ENCODE results near the gene HOXB6. TPM values are rescaled to one million over a fixed set of nuclear protein-coding genes. Genes with fewer than 3 reads are reported as not detected.
A peak's percentile ranks its signal among the peaks of the same experiment; 100 is the strongest.

The HOXB6 gene
- total and polyA plus RNA-seq, 7 experiments from 2014 or later, result 0.34 TPM; not detected in 6

DNA sequence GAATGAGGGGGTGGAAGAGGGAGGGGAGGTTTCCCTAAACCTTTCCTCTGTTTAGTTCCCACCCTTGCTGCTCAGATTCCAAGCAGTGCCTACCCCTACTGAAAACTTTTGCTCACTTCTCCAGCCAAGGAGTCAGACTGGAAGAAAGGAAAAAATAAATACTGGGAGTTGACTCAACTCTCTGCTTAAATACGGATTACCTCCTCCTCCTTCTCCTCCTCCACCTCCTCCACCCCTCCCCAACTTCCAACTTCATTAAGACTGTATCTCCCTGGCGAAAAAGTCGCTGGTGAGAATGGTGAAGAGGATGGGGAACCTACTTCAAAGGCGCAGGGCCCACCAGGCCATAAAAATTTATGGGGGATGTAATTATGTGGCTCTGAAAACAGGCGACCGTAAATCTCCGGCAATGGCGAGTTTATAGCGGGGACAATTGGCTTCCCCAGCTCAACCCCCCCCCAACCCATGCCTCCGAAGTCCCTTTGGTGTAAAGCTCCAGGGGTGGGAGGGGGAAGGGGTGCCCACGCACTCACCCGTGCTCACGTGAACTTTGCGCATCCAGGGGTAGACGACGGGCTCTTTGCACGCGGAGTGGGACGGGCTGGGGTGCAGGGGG, 27.3 kb downstream of the HOXB6 start:
- Mint-ChIP-seq H3K9me3 (peaks cover 0 to 4% (median 0%) of the 10 kb centered on the region in 11 donors), H3K4me1 (peaks cover 12 to 56% (median 47%) of the 10 kb centered on the region in 7 donors), H3K27me3 (peaks cover 38 to 64% (median 43%) of the 10 kb centered on the region in 5 donors), H3K4me3 (peak overlapping the region; percentile 80 to 93 (median 86)), H3K36me3 (peaks cover 0 to 13% (median 0%) of the 10 kb centered on the region in 5 donors), H3K27ac (peak overlapping the region in 4 of 9 donors; percentile 21 to 73 (median 36))
- ATAC-seq (peak; percentile 37), DNase-seq (no peak)
- ChIA-PET CTCF (no interaction called here), POLR2A (interaction anchor here (2.1 kb wide), 1 partner anchor 16 kb away, joined by 6 read pairs; the partner anchor contains the start of gene HOXB5)
- Histone ChIP-seq H3K36me3 (ENCODE audit: control insufficient read depth in 2 of 3, insufficient read depth in 3 of 3, low read length in 3 of 3) (no peaks in the 10 kb centered on the region), H3K4me3 (ENCODE audit: low read length) (peak overlapping the region; percentile 46), H3K27me3 (ENCODE audit: control insufficient read depth in 2 of 2, insufficient read depth in 2 of 2, low read length in 2 of 2) (peaks cover 6 to 36% of the 10 kb centered on the region in 2 donors), H3K27ac (ENCODE audit: low read depth, low read length) (no peak overlapping the region), H3K9me3 (ENCODE audit: control insufficient read depth in 2 of 3, low read length in 3 of 3) (no peaks in the 10 kb centered on the region), H3K4me1 (ENCODE audit: control insufficient read depth in 2 of 2, insufficient read depth in 2 of 2, low read length in 2 of 2) (peaks cover 15 to 24% of the 10 kb centered on the region in 2 donors)
- intact Hi-C loops (cut with micrococcal nuclease), result loop anchor here in 1 of 2 donors (5.0 kb wide), 1 partner anchor 65 kb away; no protein-coding TSS in a partner anchor

- POLR2A ChIA-PET, result interaction anchor here (0.7 kb wide), 1 partner anchor 22 kb away, joined by 3 read pairs; no protein-coding TSS in a partner anchor
- no peak for DNase-seq
- Mint-ChIP-seq H3K9me3 (peaks cover 0 to 4% (median 0%) of the 10 kb centered on the region in 11 donors), H3K27me3 (peaks cover 32 to 59% (median 38%) of the 10 kb centered on the region in 5 donors), H3K27ac (peak overlapping the region in 2 of 9 donors; percentile 68 to 84), H3K4me1 (peaks cover 12 to 54% (median 42%) of the 10 kb centered on the region in 7 donors), H3K36me3 (peaks cover 0 to 15% (median 0%) of the 10 kb centered on the region in 5 donors), H3K4me3 (peak overlapping the region; percentile 80 to 93 (median 86))
- intact Hi-C loops (cut with micrococcal nuclease), result loop anchor here in 1 of 2 donors (5.0 kb wide), 1 partner anchor 64 kb away; no protein-coding TSS in a partner anchor
- no peak overlapping the region for H3K27ac ChIP-seq (ENCODE audit: low read depth, low read length)
- no peak for ATAC-seq
- H3K36me3 ChIP-seq (ENCODE audit: control insufficient read depth in 2 of 3, insufficient read depth in 3 of 3, low read length in 3 of 3), result no peaks in the 10 kb centered on the region
- H3K27me3 ChIP-seq (ENCODE audit: control insufficient read depth in 2 of 2, insufficient read depth in 2 of 2, low read length in 2 of 2), result peaks cover 6 to 31% of the 10 kb centered on the region in 2 donors
- H3K9me3 ChIP-seq (ENCODE audit: control insufficient read depth in 2 of 3, low read length in 3 of 3), result no peaks in the 10 kb centered on the region
- CTCF ChIA-PET, result no interaction called here
- H3K4me3 ChIP-seq (ENCODE audit: low read length), result no peak overlapping the region
- H3K4me1 ChIP-seq (ENCODE audit: control insufficient read depth in 2 of 2, insufficient read depth in 2 of 2, low read length in 2 of 2), result peaks cover 15 to 16% of the 10 kb centered on the region in 2 donors
These were observed 28.1 kb downstream of the HOXB6 start for GRCh38 chr17:48576479-48577309.

DNA sequence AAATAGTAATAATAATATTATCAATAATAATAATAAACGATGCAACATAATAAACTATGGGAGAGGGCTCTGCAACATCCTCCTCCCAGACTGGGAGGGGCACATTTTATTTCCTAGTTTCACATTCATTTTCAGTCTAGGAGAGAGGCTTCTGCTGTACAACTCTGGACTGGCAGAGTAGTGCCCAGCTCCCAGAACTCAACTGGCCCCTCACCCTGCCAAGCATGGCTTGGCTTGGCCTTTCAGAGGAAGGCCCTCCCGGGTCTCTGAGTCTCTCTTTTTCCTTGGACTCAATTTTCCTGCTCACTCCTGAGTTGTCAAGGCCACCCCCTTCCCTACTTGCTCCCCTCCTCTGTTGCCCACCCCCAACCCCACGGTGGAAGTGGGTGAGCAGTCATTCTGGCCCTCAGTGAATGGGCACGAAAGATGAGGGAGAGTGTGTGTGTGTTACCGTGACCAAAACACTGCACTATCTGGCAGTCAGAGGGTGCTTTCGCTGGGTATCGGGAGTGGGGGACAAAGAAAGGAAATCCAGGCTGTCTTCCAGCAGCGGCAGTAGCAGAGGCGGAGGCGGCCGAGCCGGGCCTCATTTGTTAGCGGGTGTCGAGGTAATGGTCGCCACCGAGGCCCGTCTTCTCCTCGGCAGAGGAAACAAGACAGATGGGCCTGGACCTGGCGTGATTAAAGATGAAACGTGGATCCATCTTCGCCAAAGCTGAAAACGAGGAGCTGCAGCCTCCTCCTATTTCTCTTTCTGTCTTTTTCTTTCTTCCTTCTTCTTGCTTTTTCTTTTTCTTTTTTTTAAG, 28.9 kb downstream of the HOXB6 start:
- H3K36me3 Mint-ChIP-seq, result peaks cover 0 to 19% (median 0%) of the 10 kb centered on the region in 5 donors
- ChIA-PET CTCF (no interaction called here), POLR2A (interaction anchor here (0.7 kb wide), 1 partner anchor 21 kb away, joined by 3 read pairs; no protein-coding TSS in a partner anchor)
- peaks cover 24 to 51% (median 33%) of the 10 kb centered on the region in 5 donors for H3K27me3 Mint-ChIP-seq
- H3K9me3 ChIP-seq (ENCODE audit: control insufficient read depth in 2 of 3, low read length in 3 of 3), result no peaks in the 10 kb centered on the region
- no peak overlapping the region for H3K4me3 ChIP-seq (ENCODE audit: low read length)
- H3K4me1 Mint-ChIP-seq, result peaks cover 12 to 48% (median 34%) of the 10 kb centered on the region in 7 donors
- peak overlapping the region in 7 of 10 donors; percentile 14 to 73 (median 41) for H3K4me3 Mint-ChIP-seq
- H3K4me1 ChIP-seq (ENCODE audit: control insufficient read depth in 2 of 2, insufficient read depth in 2 of 2, low read length in 2 of 2), result peaks cover 15 to 16% of the 10 kb centered on the region in 2 donors
- no peak for DNase-seq
- no peak overlapping the region for H3K27ac ChIP-seq (ENCODE audit: low read depth, low read length)
- intact Hi-C loops (cut with micrococcal nuclease), result loop anchor here in 1 of 2 donors (5.0 kb wide), 1 partner anchor 64 kb away; no protein-coding TSS in a partner anchor
- no peak for ATAC-seq
- peaks cover 0 to 4% (median 0%) of the 10 kb centered on the region in 11 donors for H3K9me3 Mint-ChIP-seq
- H3K36me3 ChIP-seq (ENCODE audit: control insufficient read depth in 2 of 3, insufficient read depth in 3 of 3, low read length in 3 of 3), result no peaks in the 10 kb centered on the region
- peaks cover 6 to 23% of the 10 kb centered on the region in 2 donors for H3K27me3 ChIP-seq (ENCODE audit: control insufficient read depth in 2 of 2, insufficient read depth in 2 of 2, low read length in 2 of 2)
- H3K27ac Mint-ChIP-seq, result peak overlapping the region in 2 of 9 donors; percentile 14 to 29

DNA sequence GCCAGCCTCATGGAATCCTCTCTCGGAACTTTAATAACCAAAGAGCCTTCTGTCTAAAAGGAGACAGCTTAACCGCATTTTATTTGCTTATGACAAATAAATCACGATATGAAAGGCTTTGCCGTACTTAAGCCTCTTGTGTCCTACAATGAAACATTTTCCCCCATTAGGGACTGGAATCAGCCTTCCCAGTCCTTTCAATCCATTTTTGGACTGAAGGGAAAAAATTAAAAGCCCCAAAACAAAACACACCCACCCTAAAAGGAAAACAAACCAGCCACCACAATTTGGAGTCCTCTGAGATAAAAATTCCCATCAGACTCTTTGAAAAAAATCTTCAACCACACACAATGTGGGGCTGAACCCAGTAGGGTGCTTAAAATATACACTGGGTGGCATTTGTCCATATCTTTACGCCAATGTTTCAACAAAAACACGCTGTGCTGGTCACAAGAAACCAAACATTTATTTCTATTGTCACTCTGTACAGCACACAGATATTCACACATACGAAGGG, 29.7 kb downstream of the HOXB6 start:
- Mint-ChIP-seq H3K4me1 (peaks cover 12 to 41% (median 30%) of the 10 kb centered on the region in 7 donors), H3K27ac (no peak overlapping the region), H3K27me3 (peaks cover 16 to 46% (median 28%) of the 10 kb centered on the region in 5 donors), H3K9me3 (peaks cover 0 to 3% (median 0%) of the 10 kb centered on the region in 11 donors), H3K36me3 (peaks cover 0 to 19% (median 0%) of the 10 kb centered on the region in 5 donors), H3K4me3 (no peak overlapping the region)
- H3K36me3 ChIP-seq (ENCODE audit: control insufficient read depth in 2 of 3, insufficient read depth in 3 of 3, low read length in 3 of 3), result no peaks in the 10 kb centered on the region
- peaks cover under 1 to 16% of the 10 kb centered on the region in 2 donors for H3K27me3 ChIP-seq (ENCODE audit: control insufficient read depth in 2 of 2, insufficient read depth in 2 of 2, low read length in 2 of 2)
- CTCF ChIA-PET, result interaction anchor here (1.2 kb wide), 1 partner anchor 8 kb away, joined by 3 read pairs; no protein-coding TSS in a partner anchor
- no peak for ATAC-seq
- intact Hi-C loops (cut with micrococcal nuclease), result loop anchor here in 1 of 2 donors (5.0 kb wide), 1 partner anchor 63 kb away; no protein-coding TSS in a partner anchor
- H3K27ac ChIP-seq (ENCODE audit: low read depth, low read length), result no peak overlapping the region
- DNase-seq, result no peak
- no peaks in the 10 kb centered on the region for H3K9me3 ChIP-seq (ENCODE audit: control insufficient read depth in 2 of 3, low read length in 3 of 3)
- no peak overlapping the region for H3K4me3 ChIP-seq (ENCODE audit: low read length)
- POLR2A ChIA-PET, result interaction anchor here (0.7 to 1.2 kb wide), 3 partner anchors 14 to 34 kb away, joined by 3 to 5 read pairs (median 4); no protein-coding TSS in a partner anchor
- H3K4me1 ChIP-seq (ENCODE audit: control insufficient read depth in 2 of 2, insufficient read depth in 2 of 2, low read length in 2 of 2), result peaks cover 15 to 16% of the 10 kb centered on the region in 2 donors

GRCh38 chr17:48574505-48575065, 30.2 kb downstream of the HOXB6 start:
- no peak overlapping the region for H3K27ac ChIP-seq (ENCODE audit: low read depth, low read length)

More at GRCh38 chr17:48574505-48575065, 30.2 kb downstream of the HOXB6 start:
- peaks cover 15 to 16% of the 10 kb centered on the region in 2 donors for H3K4me1 ChIP-seq (ENCODE audit: control insufficient read depth in 2 of 2, insufficient read depth in 2 of 2, low read length in 2 of 2)
- no peak overlapping the region for H3K27ac Mint-ChIP-seq
- intact Hi-C loops (cut with micrococcal nuclease), result loop anchor here in 1 of 2 donors (5.0 kb wide), 1 partner anchor 62 kb away; no protein-coding TSS in a partner anchor
- H3K9me3 Mint-ChIP-seq, result peaks cover 0 to 1% (median 0%) of the 10 kb centered on the region in 11 donors
- H3K36me3 Mint-ChIP-seq, result peaks cover 0 to 16% (median 0%) of the 10 kb centered on the region in 5 donors
- peaks cover 11 to 46% (median 27%) of the 10 kb centered on the region in 5 donors for H3K27me3 Mint-ChIP-seq
- ATAC-seq (no peak), DNase-seq (no peak)
- peak overlapping the region in 1 of 10 donors; percentile 1 for H3K4me3 Mint-ChIP-seq
- H3K4me1 Mint-ChIP-seq, result peaks cover 11 to 37% (median 25%) of the 10 kb centered on the region in 7 donors
- H3K27me3 ChIP-seq (ENCODE audit: control insufficient read depth in 2 of 2, insufficient read depth in 2 of 2, low read length in 2 of 2), result peaks cover 0 to 11% of the 10 kb centered on the region in 2 donors
- POLR2A ChIA-PET, result interaction anchor here (0.7 to 1.2 kb wide), 3 partner anchors 14 to 33 kb away, joined by 3 to 5 read pairs (median 4); no protein-coding TSS in a partner anchor
- CTCF ChIA-PET, result interaction anchor here (1.2 kb wide), 1 partner anchor 9 kb away, joined by 3 read pairs; no protein-coding TSS in a partner anchor
- no peaks in the 10 kb centered on the region for H3K36me3 ChIP-seq (ENCODE audit: control insufficient read depth in 2 of 3, insufficient read depth in 3 of 3, low read length in 3 of 3)
- H3K4me3 ChIP-seq (ENCODE audit: low read length), result no peak overlapping the region
- no peaks in the 10 kb centered on the region for H3K9me3 ChIP-seq (ENCODE audit: control insufficient read depth in 2 of 3, low read length in 3 of 3)
